Stimulated activated CD4-positive, alpha-beta T cell treated with anti-CD3 and anti-CD28 coated beads, Interleukin-4, amount 100 ng/mL, for 24 hours (primary cell): ENCODE results near the gene DPY30.
A peak's percentile ranks its signal among the peaks of the same experiment; 100 is the strongest.
"Not testable (repeated sequence)": the region's sequence is repeated elsewhere in the genome, so short reads cannot be mapped to it uniquely, and the experiment has no call there.

Experiments
- DNase-seq: peaks from one replicate; pipeline ENCODE4 v3.0.0-alpha.2; 2020

DPY30 gene

GRCh38 chr2:32039447-32040219 is at the start of gene DPY30:
TSS of gene DPY30 (minus strand) at chr2:32039805. CDS start at chr2:32039456, 349 bp downstream.
- peak; percentile 89 for DNase-seq

GRCh38 chr2:32074134-32074506 is 34.5 kb upstream of the DPY30 start:
- DNase-seq, result no peak

GRCh38 chr2:32067549-32067948 is 27.9 kb upstream of the DPY30 start:
- DNase-seq, result no peak

- no peak for DNase-seq
Observed at GRCh38 chr2:32064713-32065112, 25.1 kb upstream of the DPY30 start.

- DNase-seq, result peak; percentile 11
Observed at GRCh38 chr2:32064021-32064601, 24.5 kb upstream of the DPY30 start.

- peak; percentile 97 for DNase-seq
Observed at GRCh38 chr2:32063310-32064020, 23.9 kb upstream of the DPY30 start, which contains the start of gene SPAST. TSS of gene SPAST (plus strand) at chr2:32063556. CDS start at chr2:32063832, 276 bp downstream.

- no peak for DNase-seq
Observed at GRCh38 chr2:32061973-32062861, 22.6 kb upstream of the DPY30 start.

GRCh38 chr2:32061430-32061829 is 21.8 kb upstream of the DPY30 start:
- no peak for DNase-seq

- DNase-seq, result no peak
Observed at GRCh38 chr2:32060266-32060665, 20.7 kb upstream of the DPY30 start.

- DNase-seq, result no peak
Observed at GRCh38 chr2:32058130-32058529, 18.5 kb upstream of the DPY30 start.

GRCh38 chr2:32054583-32054982 is 15.0 kb upstream of the DPY30 start:
- DNase-seq, result not testable (repeated sequence)

GRCh38 chr2:32051836-32052439 is 12.3 kb upstream of the DPY30 start:
- DNase-seq, result no peak

GRCh38 chr2:32043561-32043960 is 4.0 kb upstream of the DPY30 start:
- no peak for DNase-seq

- DNase-seq, result not testable (repeated sequence)
Observed at GRCh38 chr2:32034198-32034887, 5.3 kb downstream of the DPY30 start.

GRCh38 chr2:32018789-32019482 is 20.7 kb downstream of the DPY30 start:
- not testable (repeated sequence) for DNase-seq

- no peak for DNase-seq
Observed at GRCh38 chr2:32012872-32013271, 26.7 kb downstream of the DPY30 start.

- no peak for DNase-seq
Observed at GRCh38 chr2:32011485-32011960, 28.1 kb downstream of the DPY30 start.

- DNase-seq, result peak; percentile 95
Observed at GRCh38 chr2:32010670-32011484, 28.7 kb downstream of the DPY30 start, which contains the start of gene MEMO1. TSS of gene MEMO1 (minus strand) at chr2:32011008. CDS start at chr2:32010247, 761 bp downstream.

- peak; percentile 62 for DNase-seq
Observed at GRCh38 chr2:32010280-32010669, 29.3 kb downstream of the DPY30 start.
